Erythroblast (primary cell): ENCODE results near the gene MSLN.
"Not testable (repeated sequence)": the region's sequence is repeated elsewhere in the genome, so short reads cannot be mapped to it uniquely, and the experiment has no call there.

Experiments
- DNase-seq, 2 experiments: peaks; one replicate each; lab custom pipeline; 2025; lab: John Stamatoyannopoulos, UW
- GATA1 ChIP-seq: IDR thresholded peaks from 2 replicates; pipeline ENCODE4 v1.6.1; 2011; ENCODE audit warnings: low read depth, mild to moderate bottlenecking, control low read depth, low read length, moderate library complexity
- POLR2A ChIP-seq: IDR thresholded peaks from 2 replicates; pipeline ENCODE4 v1.6.1; 2011; ENCODE audit warnings: mild to moderate bottlenecking, low read length

The MSLN gene

DNA sequence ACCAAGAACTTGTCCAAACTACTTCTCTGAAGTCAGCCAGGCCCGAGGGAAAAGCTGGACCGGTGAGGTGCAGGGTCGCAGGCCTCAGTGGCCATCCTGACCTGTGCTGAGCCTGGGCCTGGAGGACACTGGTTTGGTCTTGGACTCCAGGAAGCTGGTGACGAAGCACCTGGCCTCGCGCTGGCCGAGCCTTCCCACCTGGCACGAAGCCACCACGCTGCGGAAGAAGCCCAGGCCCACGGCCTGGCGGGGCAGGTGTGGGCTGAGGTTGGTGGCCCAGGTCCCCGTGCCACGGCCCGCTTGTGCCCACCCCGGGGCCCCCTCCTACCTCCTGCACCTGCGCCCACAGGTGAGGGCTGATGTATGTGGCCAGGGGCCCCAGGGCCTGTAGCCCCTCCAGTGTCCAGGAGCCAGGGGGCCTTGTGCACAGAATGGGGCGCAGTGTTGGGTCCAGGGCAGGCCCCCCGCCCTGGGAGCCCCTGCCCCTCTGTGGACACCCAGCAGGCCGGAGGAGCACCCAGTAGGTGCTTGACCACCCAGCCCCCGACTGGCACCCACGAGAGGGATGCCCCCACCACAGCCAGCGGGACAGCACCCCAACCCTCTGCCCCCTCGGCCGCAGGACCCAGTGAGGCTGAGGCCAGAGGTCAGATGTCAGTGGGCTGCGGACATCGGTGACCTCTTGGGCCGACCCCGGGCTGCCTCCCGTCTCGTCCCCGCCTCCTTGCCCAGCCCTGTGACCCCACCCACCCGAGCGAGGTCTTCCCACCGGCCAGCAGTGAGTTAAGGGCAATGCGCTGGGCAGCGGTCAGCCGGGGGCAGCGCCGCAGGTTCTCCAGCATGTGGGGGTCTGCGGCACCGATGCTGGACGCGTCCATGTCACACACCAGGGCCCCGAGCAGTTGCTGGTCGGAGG, 13.8 kb downstream of the MSLN start:
- DNase-seq: no peak

DNA sequence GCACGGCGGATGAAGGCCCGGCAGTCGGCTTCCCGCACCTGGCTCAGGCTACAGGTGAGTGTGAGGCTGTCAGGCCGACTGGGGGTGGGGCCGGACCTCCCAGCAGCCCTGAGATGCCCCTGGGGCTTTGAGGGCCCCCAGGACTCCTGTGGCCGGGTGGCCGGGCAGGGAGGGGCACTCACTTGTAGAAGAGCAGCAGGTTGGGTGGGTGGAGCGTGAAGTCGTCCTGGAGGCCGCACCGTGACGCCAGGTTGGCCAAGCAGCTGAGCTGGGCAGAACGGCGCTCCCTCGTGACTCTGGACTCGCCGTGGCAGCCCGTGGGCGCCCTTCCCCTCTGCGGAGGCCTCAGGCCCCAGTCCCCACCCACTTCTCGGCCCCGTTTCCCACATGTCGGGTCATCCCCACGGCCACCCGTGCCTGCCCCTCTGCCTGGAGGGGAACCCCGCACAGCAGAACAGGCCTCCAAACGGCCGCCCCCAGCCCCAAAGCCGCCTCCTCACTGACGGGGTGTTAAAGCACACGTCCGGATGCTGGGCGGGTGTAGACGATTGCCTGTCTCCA, 14.8 kb downstream of the MSLN start:
- TF ChIP-seq POLR2A (no peak), GATA1 (no peak)
- no peak for DNase-seq

More for the DNA sequence above, 13.8 kb downstream of the MSLN start:
- TF ChIP-seq POLR2A (no peak), GATA1 (no peak)

DNA sequence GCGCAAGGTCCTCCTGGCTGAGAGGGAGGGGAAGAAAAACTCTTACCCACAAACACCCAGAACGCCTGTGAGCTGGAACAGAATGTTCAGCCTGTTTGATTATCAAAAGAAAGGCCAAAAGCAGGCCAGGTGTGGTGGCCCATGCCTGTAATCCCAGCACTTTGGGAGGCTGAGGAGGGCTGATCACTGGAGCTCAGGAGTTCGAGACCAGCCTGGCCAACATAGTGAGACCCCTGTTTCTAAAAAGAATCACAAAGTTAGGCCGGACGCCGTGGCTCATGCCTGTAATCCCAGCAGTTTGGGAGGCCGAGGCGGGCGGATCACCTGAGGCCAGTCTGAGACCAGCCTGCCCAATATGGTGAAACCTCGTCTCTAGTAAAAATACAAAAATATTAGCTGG, 15.8 kb downstream of the MSLN start:
- DNase-seq: not testable (repeated sequence)

DNA sequence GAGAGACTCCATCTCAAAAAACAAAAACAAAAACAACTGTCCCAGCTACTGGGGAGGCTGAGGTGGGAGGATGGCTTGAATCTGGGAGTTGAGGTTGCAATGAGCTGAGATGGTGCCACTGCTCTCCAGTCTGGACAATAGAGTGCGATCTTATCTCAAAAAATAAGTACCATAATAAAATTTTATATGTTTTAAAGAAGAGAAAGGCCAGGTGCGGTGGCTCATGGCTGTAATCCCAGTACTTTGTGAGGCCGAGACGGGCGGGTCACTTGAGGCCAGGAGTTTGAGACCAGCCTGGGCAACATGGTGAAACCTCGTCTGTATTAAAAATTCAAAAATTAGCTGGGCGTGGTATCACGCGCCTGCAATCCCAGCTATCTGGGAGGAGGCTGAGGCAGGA, 16.3 kb downstream of the MSLN start:
- DNase-seq: no peak
- TF ChIP-seq POLR2A (no peak), GATA1 (no peak)

DNA sequence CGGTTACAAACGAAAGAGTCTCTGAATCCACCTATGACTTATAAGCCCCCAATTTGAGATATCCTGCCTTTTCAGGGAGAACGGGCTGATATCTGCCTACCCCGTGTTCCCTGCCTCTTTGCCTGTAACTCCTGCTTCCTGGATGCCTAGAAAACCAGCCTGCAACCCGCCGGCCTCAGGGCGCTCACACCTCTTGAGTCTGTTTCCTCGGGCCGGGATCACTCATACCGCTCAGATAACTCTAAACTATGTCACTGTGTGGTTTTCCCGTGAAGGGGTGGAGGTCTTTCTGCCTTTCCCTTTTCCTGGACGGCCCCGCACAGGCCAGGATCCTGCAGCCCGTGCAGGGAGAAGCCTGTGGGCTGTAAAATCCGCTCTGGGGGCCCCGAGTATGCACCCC, 17.3 kb downstream of the MSLN start:
- DNase-seq: no peak
- TF ChIP-seq POLR2A (no peak), GATA1 (no peak)

DNA sequence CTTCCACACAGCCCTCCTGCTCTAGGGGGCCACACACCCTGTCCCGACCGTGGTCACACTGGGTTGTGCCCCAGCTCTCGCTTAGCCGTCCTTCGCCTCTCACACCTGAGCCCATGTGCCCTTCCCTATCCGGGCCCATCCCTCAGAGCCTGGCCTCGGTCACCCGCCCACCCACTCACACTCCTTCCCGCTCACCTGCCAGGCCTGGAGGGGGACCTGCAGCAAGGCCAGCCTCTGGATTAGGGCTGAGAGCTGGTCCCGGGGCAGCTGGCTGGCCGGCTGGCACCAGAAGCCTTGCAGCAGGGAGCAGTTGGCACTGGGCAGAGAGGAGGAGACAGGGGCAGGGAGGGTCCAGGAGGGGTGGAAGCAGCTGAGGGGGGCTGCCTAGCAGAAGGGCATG, 17.9 kb downstream of the MSLN start:
- no peak for DNase-seq
- TF ChIP-seq GATA1 (no peak), POLR2A (no peak)

DNA sequence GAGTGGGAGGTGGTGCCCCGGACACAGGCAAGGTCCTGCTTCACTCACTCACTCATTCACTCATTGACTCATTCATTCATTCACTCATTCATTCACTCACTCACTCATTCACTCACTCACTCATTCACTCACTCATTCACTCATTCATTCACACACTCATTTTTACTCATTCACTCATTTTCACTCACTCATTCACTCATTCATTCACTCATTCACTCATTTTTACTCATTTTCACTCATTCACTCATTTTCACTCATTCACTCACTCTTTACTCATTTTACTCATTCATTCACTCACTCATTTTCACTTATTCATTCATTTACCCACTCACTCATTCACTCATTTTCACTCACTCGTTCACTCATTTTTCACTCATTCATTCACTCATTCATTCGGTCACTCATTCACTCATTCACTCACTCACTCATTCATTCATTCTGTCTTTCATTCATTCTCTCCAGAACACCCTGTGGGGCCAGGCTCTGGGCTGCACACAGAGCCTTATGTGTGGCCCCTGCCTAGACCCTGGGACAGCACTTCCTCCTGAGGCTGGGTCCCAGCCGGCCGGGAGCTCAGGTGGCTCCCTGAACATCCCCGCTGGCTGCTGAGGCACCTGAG, 18.5 kb downstream of the MSLN start:
- TF ChIP-seq POLR2A (no peak), GATA1 (no peak)
- DNase-seq: no peak

DNA sequence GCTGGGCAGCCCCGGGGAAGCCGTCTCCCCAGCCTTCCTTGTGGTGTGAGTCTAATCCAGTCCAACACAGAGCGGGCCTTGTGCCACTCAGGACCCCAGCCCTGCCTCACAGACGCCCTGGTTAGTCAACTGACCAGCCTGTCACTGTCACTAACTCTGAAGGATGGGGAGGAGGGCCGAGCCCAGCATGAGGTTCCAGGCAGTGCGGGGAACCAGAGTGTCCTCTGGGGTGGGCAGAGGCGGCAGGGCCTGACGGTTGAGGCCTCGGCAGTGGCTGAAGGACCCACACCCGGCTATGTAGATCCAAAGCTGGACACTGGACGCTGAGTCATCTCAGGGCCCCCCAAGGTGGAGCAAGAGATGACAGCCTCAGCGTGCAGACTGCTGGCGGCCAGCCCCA, 19.0 kb downstream of the MSLN start:
- DNase-seq: no peak
- TF ChIP-seq GATA1 (no peak), POLR2A (no peak)

DNA sequence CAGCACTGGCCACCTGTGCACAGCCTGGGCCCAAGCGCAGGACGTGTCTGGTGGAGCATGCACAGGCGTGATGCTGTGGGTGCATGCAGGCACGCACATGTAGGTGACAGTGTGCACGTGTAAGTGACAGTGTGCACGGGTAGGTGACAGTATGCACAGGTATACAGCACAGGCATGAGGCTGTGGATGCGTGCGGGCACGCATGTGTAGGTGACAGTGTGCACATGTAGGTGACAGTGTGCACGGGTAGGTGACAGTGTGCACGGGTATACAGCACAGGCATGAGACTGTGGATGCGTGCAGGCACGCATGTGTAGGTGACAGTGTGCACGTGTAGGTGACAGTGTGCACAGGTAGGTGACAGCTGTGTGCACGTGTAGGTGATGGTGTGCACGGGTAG, 19.8 kb downstream of the MSLN start:
- DNase-seq: no peak

DNA sequence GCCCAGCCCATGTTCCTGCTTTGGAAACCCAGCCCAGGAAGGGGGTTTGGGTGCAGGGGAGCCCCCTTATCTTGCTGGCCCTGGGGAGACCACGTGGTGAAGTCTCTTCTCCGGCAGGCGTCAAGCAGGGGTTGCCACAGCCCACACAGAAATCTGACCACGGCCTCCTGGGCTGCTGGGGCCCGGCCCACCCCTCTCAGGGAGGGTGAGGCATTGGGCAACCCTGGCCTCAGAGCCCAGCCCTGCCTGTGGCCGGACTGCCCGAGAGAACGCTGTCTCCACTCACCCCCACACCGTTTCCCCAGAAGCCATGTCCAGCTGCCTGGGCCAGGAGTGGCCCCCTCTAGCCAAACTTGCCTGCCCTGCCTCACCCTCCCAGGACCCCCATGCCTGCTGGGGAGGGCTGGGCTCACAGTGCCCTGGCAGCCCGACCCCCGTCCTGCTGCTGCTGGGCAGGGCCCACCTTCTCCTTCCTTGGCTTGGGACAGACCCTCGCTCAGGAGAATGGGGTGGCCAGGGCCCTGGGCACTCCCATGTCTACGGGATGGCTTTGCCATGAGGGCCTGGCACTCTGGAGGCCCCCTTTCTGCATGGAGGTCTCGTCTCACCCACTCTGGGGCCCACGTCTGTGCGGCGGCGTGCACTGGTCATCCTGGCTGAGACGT, 20.9 kb downstream of the MSLN start:
- DNase-seq: no peak
- TF ChIP-seq POLR2A (no peak), GATA1 (no peak)

More for the DNA sequence above, 19.8 kb downstream of the MSLN start:
- no peak for TF ChIP-seq POLR2A
- no peak for TF ChIP-seq GATA1

DNA sequence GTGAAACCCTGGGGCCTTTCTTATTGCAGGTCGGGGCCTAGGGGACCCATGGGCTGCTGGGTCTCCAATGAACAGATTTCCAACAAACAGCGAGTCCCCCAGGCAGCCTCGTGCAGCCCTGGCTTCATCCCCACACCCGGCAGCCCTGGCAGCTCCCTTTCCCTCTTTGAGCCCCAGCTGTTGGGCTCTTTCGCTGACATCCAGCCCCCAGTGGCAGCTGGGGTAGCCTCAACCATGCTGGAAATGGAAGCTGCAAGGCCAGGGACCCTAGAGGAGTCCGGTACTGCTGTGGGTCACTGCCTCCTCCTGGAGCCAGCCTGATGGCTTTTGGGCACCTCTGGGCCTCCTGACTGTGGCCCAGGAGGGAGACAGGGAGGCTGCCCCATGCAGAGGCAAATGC, 21.7 kb downstream of the MSLN start:
- TF ChIP-seq POLR2A: no peak
- no peak for TF ChIP-seq GATA1
- DNase-seq: no peak

DNA sequence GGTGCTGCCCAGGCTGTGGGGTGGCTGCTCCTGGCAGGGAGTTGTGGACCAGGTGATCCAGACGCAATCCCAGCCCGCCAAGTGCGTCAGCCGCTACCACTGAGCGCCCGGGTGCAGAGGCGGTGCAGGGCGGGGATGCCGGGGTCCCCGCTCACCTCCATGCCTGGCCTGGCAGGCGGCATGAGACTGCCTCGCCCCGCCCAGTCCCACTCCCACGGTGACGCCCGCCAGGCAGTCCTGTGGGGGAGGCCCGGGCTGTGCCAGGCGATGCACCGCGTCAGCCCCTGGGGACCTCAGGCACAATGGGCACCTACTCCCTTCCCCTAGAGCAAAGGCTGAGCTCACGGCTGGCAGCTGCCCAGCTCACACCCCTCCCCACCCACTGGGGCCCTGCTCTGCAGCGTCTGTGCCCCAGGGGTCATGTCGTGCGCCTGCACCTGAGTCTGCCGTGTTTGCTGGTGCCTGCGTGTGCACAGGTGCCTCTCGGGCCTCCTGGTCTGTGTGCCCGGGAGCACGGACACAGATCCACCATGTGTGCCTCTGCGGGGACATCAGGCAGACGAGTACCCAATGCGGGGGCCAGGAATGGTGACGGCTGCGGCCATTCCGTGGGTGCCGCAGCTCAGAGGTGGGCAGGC, 22.4 kb downstream of the MSLN start:
- TF ChIP-seq POLR2A: no peak
- no peak for TF ChIP-seq GATA1
- DNase-seq: no peak

DNA sequence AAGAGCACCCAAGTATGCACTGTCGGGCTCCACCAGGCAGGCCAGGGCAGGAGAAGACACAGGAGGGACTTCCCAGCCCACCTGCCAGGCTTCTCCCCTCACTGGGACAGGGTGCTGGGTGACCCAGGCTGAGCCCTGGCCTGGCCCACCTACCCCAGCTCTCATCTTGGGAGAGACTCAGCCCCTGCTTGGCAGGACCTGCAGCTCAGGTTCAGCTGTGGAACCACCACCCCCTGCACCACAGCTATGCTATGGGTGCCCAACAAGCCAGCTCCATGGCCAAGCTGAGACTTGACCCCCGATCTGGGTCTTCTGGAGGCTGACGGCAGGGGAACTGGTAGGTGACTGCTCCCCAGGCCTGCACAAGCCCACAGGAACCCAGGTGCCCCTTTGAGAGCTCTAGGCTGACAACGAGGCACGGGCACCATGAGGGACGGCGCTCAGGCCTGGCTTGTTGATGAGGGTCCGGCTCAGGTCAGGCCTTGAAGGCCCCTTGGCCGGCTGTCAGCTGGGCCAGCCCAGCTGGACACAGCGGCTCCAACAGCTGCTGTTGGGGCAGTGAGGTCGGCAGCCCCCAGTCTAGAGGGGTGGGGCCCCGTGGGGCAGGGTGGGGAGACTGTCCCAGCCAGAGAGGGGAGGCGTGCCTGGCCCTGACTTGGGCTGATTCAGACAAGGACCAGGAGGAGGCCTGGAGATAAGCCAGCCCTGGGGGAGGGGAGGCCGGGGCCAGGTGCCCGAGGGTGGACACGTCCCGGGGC, 23.0 kb downstream of the MSLN start:
- DNase-seq: peak; percentile 56 to 75
- TF ChIP-seq GATA1: no peak
- no peak for TF ChIP-seq POLR2A
